Measurements from ENCODE around the gene CEP55. TPM values are rescaled to one million over a fixed set of nuclear protein-coding genes. Genes with fewer than 3 reads are reported as not detected.

Gene CEP55
- polyA plus RNA-seq, 1 donor (not counting 4 experiments of a cell fraction or from before 2014, with no cell fraction given) = 25.4 TPM

DNA sequence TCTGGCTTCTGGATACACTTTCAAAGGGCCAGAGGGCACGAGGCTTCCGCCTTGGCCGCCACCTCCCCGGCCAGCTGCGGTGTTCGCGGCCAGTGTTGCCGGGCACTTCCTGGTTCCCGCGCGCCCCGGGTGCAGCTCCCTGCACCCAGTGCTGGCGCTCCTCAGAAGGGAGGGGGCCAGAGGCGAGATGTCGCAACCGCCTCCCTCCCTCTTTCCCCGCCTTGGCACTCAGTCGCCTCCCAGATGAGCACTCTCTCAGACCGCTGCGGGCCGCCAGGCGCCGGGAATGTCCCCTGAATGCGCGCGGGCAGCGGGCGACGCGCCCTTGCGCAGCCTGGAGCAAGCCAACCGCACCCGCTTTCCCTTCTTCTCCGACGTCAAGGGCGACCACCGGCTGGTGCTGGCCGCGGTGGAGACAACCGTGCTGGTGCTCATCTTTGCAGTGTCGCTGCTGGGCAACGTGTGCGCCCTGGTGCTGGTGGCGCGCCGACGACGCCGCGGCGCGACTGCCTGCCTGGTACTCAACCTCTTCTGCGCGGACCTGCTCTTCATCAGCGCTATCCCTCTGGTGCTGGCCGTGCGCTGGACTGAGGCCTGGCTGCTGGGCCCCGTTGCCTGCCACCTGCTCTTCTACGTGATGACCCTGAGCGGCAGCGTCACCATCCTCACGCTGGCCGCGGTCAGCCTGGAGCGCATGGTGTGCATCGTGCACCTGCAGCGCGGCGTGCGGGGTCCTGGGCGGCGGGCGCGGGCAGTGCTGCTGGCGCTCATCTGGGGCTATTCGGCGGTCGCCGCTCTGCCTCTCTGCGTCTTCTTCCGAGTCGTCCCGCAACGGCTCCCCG, 70.2 kb downstream of the CEP55 start, which contains the start of gene FFAR4:
Gene FFAR4 (plus strand): TSS at position 231 of the 842 bp plus-strand sequence. CDS start 56 bp downstream, at position 287.
- FAIRE-seq (no peak), DNase-seq (ENCODE audit: low read depth, low spot score) (no peak)
- H3K27me3 ChIP-seq (ENCODE audit: control insufficient read depth, extremely low read depth, insufficient read depth, low read length) = peaks cover 56% of the 10 kb centered on the region
- H3K27ac ChIP-seq (ENCODE audit: control insufficient read depth, insufficient read depth, low read length) = no peak within 1 kb of the TSS
- H3K36me3 ChIP-seq (ENCODE audit: control insufficient read depth in 2 of 2, extremely low read depth in 1 of 2, insufficient read depth in 2 of 2, low read length in 2 of 2) = no peaks in the 10 kb centered on the region
- H3K9me1 ChIP-seq (ENCODE audit: control insufficient read depth, extremely low read depth, insufficient read depth, low read length) = no peaks in the 10 kb centered on the region
- H3K9ac ChIP-seq (ENCODE audit: control insufficient read depth, extremely low read depth, insufficient read depth, low read length) = no peak within 1 kb of the TSS
- H2AFZ ChIP-seq (ENCODE audit: control insufficient read depth, low read length) = no peak within 1 kb of the TSS
- TF ChIP-seq CTCF (optimal IDR thresholded peaks at IDR 0.05 in 1 of 3, IDR thresholded peaks at IDR 0.05 in 1 of 3, conservative IDR thresholded peaks at IDR 0.05 in 1 of 3; ENCODE audit: extremely low read depth in 1 of 3, insufficient read depth in 2 of 3, low read length in 3 of 3) (no peak), EZH2 (IDR thresholded peaks at IDR 0.05; ENCODE audit: low read length) (peak; percentile 76)
- H3K79me2 ChIP-seq (ENCODE audit: control insufficient read depth, insufficient read depth, low read length) = no peaks in the 10 kb centered on the region
- H3K4me3 ChIP-seq (ENCODE audit: control insufficient read depth in 2 of 3, extremely low read depth in 1 of 3, insufficient read depth in 2 of 3, low read depth in 1 of 3, low read length in 3 of 3) = no peak within 1 kb of the TSS
- H3K4me2 ChIP-seq (ENCODE audit: control insufficient read depth, extremely low read depth, insufficient read depth, low read depth, low read length) = no peak within 1 kb of the TSS
- H3K4me1 ChIP-seq (ENCODE audit: control insufficient read depth, extremely low read depth, insufficient read depth, low read length) = no peaks in the 10 kb centered on the region
- dilution Hi-C loops (cut with MboI; ENCODE audit: extremely low pct_ligation_motif_present, low sequenced_read_pairs) = no loop called here
- no peaks in the 10 kb centered on the region for H3K9me3 ChIP-seq (ENCODE audit: control insufficient read depth, low read depth, low read length)
- no peaks in the 10 kb centered on the region for H4K20me1 ChIP-seq (ENCODE audit: control insufficient read depth, extremely low read depth, insufficient read depth, low read length)

- Histone ChIP-seq H3K9me3 (ENCODE audit: control insufficient read depth, low read depth, low read length) (no peaks in the 10 kb centered on the region), H3K9ac (ENCODE audit: control insufficient read depth, extremely low read depth, insufficient read depth, low read length) (no peak overlapping the region), H3K4me2 (ENCODE audit: control insufficient read depth, extremely low read depth, insufficient read depth, low read depth, low read length) (no peak overlapping the region), H3K9me1 (ENCODE audit: control insufficient read depth, extremely low read depth, insufficient read depth, low read length) (no peaks in the 10 kb centered on the region), H3K4me1 (ENCODE audit: control insufficient read depth, extremely low read depth, insufficient read depth, low read length) (no peaks in the 10 kb centered on the region), H3K79me2 (ENCODE audit: control insufficient read depth, insufficient read depth, low read length) (no peaks in the 10 kb centered on the region), H3K4me3 (ENCODE audit: control insufficient read depth in 2 of 3, extremely low read depth in 1 of 3, insufficient read depth in 2 of 3, low read depth in 1 of 3, low read length in 3 of 3) (no peak overlapping the region), H3K27me3 (ENCODE audit: control insufficient read depth, extremely low read depth, insufficient read depth, low read length) (peaks cover 63% of the 10 kb centered on the region), H4K20me1 (ENCODE audit: control insufficient read depth, extremely low read depth, insufficient read depth, low read length) (no peaks in the 10 kb centered on the region), H3K36me3 (ENCODE audit: control insufficient read depth in 2 of 2, extremely low read depth in 1 of 2, insufficient read depth in 2 of 2, low read length in 2 of 2) (no peaks in the 10 kb centered on the region), H3K27ac (ENCODE audit: control insufficient read depth, insufficient read depth, low read length) (no peak overlapping the region), H2AFZ (ENCODE audit: control insufficient read depth, low read length) (no peak overlapping the region)
- DNase-seq (ENCODE audit: low read depth, low spot score) = no peak
- TF ChIP-seq EZH2 (IDR thresholded peaks at IDR 0.05; ENCODE audit: low read length) (no peak), CTCF (optimal IDR thresholded peaks at IDR 0.05 in 1 of 3, IDR thresholded peaks at IDR 0.05 in 1 of 3, conservative IDR thresholded peaks at IDR 0.05 in 1 of 3; ENCODE audit: extremely low read depth in 1 of 3, insufficient read depth in 2 of 3, low read length in 3 of 3) (no peak)
- no peak for FAIRE-seq
- dilution Hi-C loops (cut with MboI; ENCODE audit: extremely low pct_ligation_motif_present, low sequenced_read_pairs) = no loop called here
Observed at GRCh38 chr10:93567277-93568104, 71.1 kb downstream of the CEP55 start.

Measured in keratinocyte (primary cell).